HG03060 (cell line): ENCODE results near the gene FBP2.
"Not testable (repeated sequence)": the region's sequence is repeated elsewhere in the genome, so short reads cannot be mapped to it uniquely, and the experiment has no call there.

ENCODE experiments used
- ATAC-seq: cut with Tn5 transposase; IDR thresholded peaks from one replicate; pipeline ENCODE4 v1.9.1; 2021; ENCODE audit warnings: low read depth, moderate number of reproducible peaks; ENCODE audit not compliant: unreplicated experiment

The FBP2 gene

GRCh38 chr9:94566550-94566949 is 27.1 kb downstream of the FBP2 start:
- no peak for ATAC-seq

- ATAC-seq = not testable (repeated sequence)
These were observed 29.3 kb downstream of the FBP2 start for GRCh38 chr9:94564279-94564678.

DNA sequence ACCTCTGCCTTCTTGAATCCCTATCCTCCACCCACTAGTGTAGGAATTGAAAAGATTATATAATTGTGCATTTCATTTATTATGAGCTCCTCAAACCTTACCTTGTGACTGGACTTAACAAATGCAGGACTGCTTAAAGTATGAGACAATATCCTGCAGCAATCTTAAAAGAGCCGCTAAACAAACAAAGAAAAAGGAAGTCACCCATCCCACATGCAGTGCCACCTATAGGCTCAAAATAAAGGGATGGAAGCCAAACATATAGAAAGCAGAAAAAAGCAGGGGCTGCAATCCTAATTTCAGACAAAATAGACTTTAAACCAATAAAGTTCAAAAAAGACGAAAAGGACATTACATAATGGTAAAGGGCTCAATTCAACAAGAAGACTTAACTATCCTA is 30.1 kb downstream of the FBP2 start:
- no peak for ATAC-seq

DNA sequence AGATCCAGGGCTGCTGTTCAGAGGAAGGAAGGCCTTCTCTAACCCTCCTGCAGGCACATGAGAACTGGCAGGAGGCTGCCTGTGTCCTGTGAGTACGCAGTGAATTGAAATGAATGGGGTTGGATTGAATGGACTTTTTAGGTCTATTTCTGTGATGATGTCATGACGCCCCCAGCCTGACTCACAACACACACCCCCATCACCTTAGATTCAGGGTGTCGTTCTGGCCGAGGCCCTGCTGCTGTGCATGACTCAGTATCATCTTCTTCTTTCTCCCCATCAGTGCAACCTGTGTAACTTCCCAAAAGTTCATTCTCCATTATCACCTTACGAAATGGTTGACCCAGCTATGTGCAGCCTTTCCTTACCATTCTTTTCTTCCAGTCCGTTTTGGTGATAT is 33.4 kb downstream of the FBP2 start:
- ATAC-seq = no peak

DNA sequence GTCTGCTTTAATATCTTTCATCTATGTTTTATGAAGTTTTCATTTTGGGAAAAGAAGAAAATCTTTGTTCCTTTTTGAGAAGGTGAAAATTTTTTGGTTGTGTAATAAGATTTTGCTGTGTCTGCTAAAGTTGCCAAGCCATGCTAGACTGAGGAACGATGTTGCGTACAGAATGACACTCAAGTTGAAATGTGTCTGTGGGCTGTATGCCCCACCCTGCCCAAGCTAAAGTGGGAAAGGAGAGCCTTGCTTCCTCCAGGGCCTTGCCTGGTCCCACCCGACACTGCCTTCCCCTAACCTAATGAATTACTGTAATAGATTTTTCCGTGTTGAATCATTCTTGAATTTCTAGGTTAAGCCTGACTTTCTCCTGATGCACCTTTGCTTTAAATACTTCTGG is 36.2 kb downstream of the FBP2 start:
- no peak for ATAC-seq

DNA sequence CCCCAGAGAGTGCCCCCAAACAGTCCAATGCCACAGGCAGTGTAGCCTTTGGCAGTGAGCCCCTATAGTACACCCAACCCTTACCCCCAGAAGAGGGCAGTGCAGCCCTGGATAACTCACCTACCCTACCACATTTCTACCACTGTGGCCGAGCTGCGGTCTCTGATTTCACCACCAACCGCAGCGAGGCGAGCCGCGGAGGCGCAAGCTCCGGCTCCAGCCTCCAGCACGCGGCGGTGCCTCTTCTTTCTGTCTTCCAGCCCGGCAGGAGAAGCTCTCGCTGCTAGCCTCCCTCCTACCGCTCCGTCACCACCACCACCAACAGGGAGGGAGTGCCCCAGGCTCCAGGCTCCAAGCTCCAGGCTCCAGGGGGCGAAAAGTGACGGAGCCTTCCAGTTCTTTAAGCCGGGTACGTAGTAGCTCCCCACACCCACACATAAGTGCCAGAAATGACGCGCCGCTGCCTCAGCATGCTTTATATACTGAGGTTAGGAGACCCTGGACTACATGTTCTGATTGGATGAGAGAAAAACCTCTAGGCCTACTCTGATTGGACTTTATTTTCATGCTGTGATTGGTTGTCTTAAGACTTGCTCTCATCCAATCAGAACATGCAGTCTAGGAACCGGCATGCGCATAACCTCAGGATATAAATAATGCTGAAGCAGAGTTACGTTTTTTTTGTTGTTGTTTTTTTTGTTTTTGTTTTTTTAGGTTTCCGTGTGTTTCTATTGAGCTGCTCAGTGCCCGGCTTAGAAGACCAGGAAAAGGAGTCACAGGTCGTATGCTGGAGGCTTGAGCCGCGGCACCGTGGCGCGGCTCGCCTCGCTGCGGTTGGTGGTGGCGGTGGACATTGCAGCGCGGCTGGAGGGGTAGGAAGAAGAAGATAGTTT is 38.9 kb downstream of the FBP2 start, which contains the start of gene PCAT7:
TSS of gene PCAT7 (plus strand) at position 645 of the 893 bp plus-strand sequence.
- ATAC-seq = no peak

- no peak for ATAC-seq
These were observed 39.6 kb downstream of the FBP2 start for GRCh38 chr9:94554078-94554438.

GRCh38 chr9:94553029-94553938 is 40.3 kb downstream of the FBP2 start:
- ATAC-seq = no peak

DNA sequence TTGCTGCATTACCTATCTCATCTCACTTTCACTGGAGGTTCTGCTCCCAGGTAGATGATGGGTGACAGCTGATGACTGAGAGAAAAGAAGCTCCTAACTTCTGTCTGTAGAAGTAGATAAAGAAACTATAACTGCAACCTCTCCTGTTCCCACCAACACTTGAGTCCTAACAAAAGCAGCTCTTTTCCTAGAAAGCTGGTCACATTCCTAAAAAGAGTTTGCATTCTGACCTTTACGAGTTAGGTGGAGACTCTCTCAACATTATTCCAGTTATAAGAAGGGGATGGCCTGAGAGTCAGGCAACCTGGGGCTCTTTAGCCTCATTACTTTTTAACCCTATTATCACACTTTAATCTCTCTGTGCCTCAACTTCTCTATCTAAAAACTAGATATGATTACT is 47.7 kb downstream of the FBP2 start:
- ATAC-seq = no peak

- not testable (repeated sequence) for ATAC-seq
These were observed 49.3 kb downstream of the FBP2 start for GRCh38 chr9:94544335-94544734.

- ATAC-seq = no peak
These were observed 54.7 kb downstream of the FBP2 start for GRCh38 chr9:94538908-94539307.

DNA sequence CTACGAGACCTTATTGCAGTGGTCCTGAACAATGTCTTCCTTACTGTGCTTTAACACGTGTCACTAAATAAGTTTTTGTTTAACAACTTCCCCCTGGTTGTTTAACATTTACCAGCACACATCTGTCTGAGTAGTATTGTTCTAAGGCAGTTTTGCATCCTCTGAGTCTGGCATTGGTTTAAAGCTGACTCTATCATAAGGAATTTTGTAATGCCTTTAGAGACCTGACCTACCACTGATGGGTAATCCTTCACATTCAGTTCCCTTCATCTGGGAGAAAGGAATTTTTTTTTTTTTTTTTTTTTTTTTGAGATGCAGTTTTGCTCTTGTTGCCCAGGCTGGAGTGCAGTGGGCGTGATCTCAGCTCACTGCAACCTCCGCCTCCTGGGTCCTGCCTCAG is 58.7 kb downstream of the FBP2 start:
- no peak for ATAC-seq

DNA sequence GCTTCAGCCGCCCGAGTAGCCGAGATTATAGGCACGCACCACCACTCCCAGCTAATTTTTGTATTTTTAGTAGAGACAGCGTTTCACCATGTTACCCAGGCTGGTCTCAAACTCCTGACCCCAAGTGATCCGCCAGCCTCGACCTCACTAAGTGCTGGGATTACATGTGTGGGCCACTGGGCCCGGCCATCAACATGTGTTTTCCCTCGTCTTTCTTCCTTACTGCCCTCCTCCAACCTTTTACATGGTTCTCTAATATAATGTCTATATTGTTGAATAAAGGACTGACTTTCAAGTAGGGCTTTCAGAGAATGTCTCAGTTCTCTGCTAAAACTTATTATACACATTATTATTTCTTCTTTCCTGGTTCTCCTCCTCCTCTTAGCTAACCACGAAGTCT is 60.0 kb downstream of the FBP2 start:
- no peak for ATAC-seq

GRCh38 chr9:94533155-94533554 is 60.5 kb downstream of the FBP2 start:
- no peak for ATAC-seq

DNA sequence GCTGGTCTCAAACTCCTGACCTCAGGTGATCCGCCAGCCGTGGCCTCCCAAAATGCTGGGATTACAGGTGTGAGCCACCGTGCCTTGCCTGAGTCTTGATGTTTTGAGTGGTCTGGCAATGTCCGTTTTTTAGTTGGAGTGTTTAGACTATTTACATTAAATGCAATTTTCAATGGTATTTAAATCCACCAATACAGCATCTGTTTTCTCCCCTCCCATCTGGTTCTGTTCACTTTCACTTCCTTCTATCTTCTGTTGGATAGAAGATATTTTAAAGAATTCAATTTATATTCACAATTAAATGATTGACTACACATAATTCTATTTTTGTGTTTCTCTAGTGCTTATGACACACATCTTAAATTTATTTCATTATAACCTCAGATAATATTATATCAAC is 64.7 kb downstream of the FBP2 start:
- no peak for ATAC-seq

DNA sequence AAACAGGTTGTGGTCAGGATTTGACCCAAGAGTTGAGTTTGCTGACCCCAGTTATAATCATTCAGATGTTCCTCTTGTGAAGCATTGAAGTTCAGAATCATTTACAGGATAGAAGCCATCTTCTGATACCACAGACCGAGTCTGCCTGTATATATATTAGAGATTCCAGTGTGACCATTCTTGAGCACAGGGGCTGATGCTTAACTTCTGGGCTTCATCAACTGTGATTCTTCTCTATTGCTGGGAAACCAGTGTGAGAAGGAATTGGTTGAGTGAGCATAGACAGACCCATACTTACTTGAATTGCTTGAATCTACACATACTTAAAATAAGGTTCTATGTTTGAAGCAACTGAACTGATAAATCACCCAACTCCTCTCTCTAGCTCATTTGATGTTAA is 66.7 kb downstream of the FBP2 start:
- ATAC-seq = no peak

GRCh38 chr9:94526271-94526670 is 67.4 kb downstream of the FBP2 start:
- no peak for ATAC-seq

DNA sequence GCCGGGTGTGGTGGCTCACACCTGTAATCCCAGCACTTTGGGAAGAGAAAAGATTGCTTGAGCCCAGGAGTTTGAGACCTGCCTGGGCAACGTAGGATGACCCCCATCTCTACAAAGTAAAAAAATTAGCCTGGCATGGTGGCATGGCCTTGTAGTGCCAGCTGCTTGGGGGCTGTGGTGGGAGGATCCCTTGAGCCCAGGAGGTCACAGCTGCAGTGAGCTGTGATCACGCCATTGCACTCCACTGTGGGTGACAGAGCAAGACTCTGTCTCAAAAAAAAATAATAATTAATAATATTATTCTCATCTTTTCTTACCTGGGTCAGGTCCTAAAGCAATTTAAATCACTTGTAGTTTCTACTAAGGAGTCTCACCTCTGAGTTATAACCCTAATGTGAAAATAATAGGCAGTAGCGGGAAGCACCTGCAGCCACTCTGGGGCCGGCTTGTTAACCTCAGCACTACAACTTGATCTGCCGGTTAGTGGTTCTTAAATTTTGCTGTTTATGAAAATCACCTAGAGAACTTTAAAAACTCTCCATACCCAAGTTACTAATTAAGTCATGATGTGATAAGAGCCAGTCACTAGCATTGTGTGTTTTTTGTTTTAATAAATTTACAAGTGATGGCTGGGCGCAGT is 68.1 kb downstream of the FBP2 start:
- no peak for ATAC-seq

DNA sequence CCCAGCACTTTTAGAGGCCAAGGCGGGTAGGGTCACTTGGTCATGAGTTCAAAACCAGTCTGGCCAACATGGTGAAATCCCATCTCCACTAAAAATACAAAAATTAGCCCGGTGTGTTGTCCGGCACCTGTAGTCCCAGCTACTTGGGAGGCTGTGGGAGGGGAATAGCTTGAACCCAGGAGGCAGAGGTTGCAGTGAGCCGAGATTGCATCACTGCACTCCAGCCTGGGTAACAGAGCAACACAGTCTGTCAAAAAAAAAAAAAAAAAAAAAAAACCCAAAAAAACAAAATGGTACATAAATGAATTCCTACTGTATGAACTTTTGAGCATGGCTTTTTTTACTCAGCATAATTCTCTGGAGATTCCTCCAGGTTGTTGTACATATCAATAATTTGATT is 76.4 kb downstream of the FBP2 start:
- ATAC-seq = no peak

- ATAC-seq = no peak
These were observed 78.9 kb downstream of the FBP2 start for GRCh38 chr9:94514722-94515121.

DNA sequence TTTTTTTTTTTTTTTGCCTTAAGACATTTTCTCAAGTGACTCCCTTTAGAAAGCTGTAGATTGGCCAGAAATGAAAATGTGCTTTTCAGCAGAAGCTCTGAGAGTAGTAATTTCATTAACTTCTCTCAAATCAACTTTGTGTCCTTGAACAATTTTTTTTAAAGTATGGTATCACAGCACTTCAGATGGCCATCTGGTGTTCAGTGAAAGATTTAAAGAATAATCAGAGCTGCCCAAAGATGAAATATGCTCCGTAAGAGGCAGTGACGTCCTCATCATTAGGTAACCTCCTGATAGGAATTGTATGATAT is 81.7 kb downstream of the FBP2 start:
- no peak for ATAC-seq
